ENCODE measurements around the gene CPNE5. TPM values are rescaled to one million over a fixed set of nuclear protein-coding genes. Genes with fewer than 3 reads are reported as not detected.
A peak's percentile ranks its signal among the peaks of the same experiment; 100 is the strongest.

Gene CPNE5
- total RNA-seq, 1 donor, result 0.81 TPM

- no peak for DNase-seq (ENCODE audit: low read depth in 2 of 3, low spot score in 2 of 3)
These were observed 19.2 kb upstream of the CPNE5 start for GRCh38 chr6:36858407-36858981.

GRCh38 chr6:36857325-36857724 is 18.1 kb upstream of the CPNE5 start:
- DNase-seq (ENCODE audit: low read depth in 2 of 3, low spot score in 2 of 3), result no peak

- no peak for DNase-seq (ENCODE audit: low read depth in 2 of 3, low spot score in 2 of 3)
These were observed 17.0 kb upstream of the CPNE5 start for GRCh38 chr6:36856277-36856676.

GRCh38 chr6:36855750-36856149 is 16.5 kb upstream of the CPNE5 start:
- DNase-seq (ENCODE audit: low read depth in 2 of 3, low spot score in 2 of 3), result no peak

- DNase-seq (ENCODE audit: low read depth in 2 of 3, low spot score in 2 of 3), result peak in 1 of 3 donors; percentile 23
These were observed 14.1 kb upstream of the CPNE5 start for GRCh38 chr6:36853325-36853724.

GRCh38 chr6:36852481-36853147 is 13.4 kb upstream of the CPNE5 start:
- DNase-seq (ENCODE audit: low read depth in 2 of 3, low spot score in 2 of 3), result no peak

GRCh38 chr6:36851626-36852025 is 12.4 kb upstream of the CPNE5 start:
- DNase-seq (ENCODE audit: low read depth in 2 of 3, low spot score in 2 of 3), result peak in 1 of 3 donors; percentile 26

GRCh38 chr6:36851149-36851614 is 11.9 kb upstream of the CPNE5 start:
- peak in 2 of 3 donors; percentile 55 to 79 for DNase-seq (ENCODE audit: low read depth in 2 of 3, low spot score in 2 of 3)

- DNase-seq (ENCODE audit: low read depth in 2 of 3, low spot score in 2 of 3), result peak in 1 of 3 donors; percentile 32
These were observed 10.8 kb upstream of the CPNE5 start for GRCh38 chr6:36850021-36850420.

GRCh38 chr6:36848658-36849441 is 9.6 kb upstream of the CPNE5 start:
- DNase-seq (ENCODE audit: low read depth in 2 of 3, low spot score in 2 of 3), result peak in 1 of 3 donors; percentile 35

GRCh38 chr6:36847991-36848390 is 8.7 kb upstream of the CPNE5 start:
- no peak for DNase-seq (ENCODE audit: low read depth in 2 of 3, low spot score in 2 of 3)

GRCh38 chr6:36847152-36847551 is 7.9 kb upstream of the CPNE5 start:
- no peak for DNase-seq (ENCODE audit: low read depth in 2 of 3, low spot score in 2 of 3)

GRCh38 chr6:36845233-36845632 is 6.0 kb upstream of the CPNE5 start:
- DNase-seq (ENCODE audit: low read depth in 2 of 3, low spot score in 2 of 3), result no peak

- no peak for DNase-seq (ENCODE audit: low read depth in 2 of 3, low spot score in 2 of 3)
These were observed 5.3 kb upstream of the CPNE5 start for GRCh38 chr6:36844232-36845170.

- no peak for DNase-seq (ENCODE audit: low read depth in 2 of 3, low spot score in 2 of 3)
These were observed 3.9 kb upstream of the CPNE5 start for GRCh38 chr6:36843170-36843569.

- no peak for DNase-seq (ENCODE audit: low read depth in 2 of 3, low spot score in 2 of 3)
These were observed 2.5 kb upstream of the CPNE5 start for GRCh38 chr6:36841756-36842155.

- peak in 1 of 3 donors; percentile 49 for DNase-seq (ENCODE audit: low read depth in 2 of 3, low spot score in 2 of 3)
These were observed 1.5 kb upstream of the CPNE5 start for GRCh38 chr6:36840432-36841403.

- DNase-seq (ENCODE audit: low read depth in 2 of 3, low spot score in 2 of 3), result peak in 2 of 3 donors; percentile 43 to 45
These were observed 646 bp upstream of the CPNE5 start for GRCh38 chr6:36839749-36840431.

- no peak for DNase-seq (ENCODE audit: low read depth in 2 of 3, low spot score in 2 of 3)
These were observed 1.6 kb downstream of the CPNE5 start for GRCh38 chr6:36837686-36838085.

Data from hematopoietic multipotent progenitor cell (in vitro differentiated cells).